GM12892 (cell line): ENCODE data around the gene YBX1.

Source experiments
- POLR2AphosphoS5 ChIP-seq: IDR thresholded peaks from 2 replicates; pipeline ENCODE4 v1.6.1; 2011; ENCODE audit warnings: low read depth, low read length, control low read depth
- TAF1 ChIP-seq: IDR thresholded peaks from 2 replicates; pipeline ENCODE4 v1.6.1; 2011; ENCODE audit warnings: low read depth, mild to moderate bottlenecking, control low read depth, low read length, borderline replicate concordance

GRCh38 chr1:42669936-42670335 lies 12.3 kb upstream of the YBX1 start:
- no peak for TF ChIP-seq POLR2AphosphoS5
- TF ChIP-seq TAF1: no peak
